Right renal pelvis (tissue), 4 donors: Measurements from ENCODE around the gene LHX2. TPM values are rescaled to one million over a fixed set of nuclear protein-coding genes. Genes with fewer than 3 reads are reported as not detected.

Experiments used
- DNase-seq, 4 donors: peaks; one replicate each; pipeline ENCODE4 v3.0.0-alpha.2; 2013; ENCODE audit warnings: low read depth in 4 of 4, low spot score in 3 of 4, missing footprints in 1 of 4
- polyA plus RNA-seq, 4 donors: library from polyadenylated mRNA; unstranded; fragments of 120-200 nt; gene quantifications; one replicate each; pipeline ENCODE4 v1.2.1, GENCODE V29; 2013; ENCODE audit not compliant: insufficient read length in 4 of 4

LHX2 gene
- polyA plus RNA-seq, 4 donors: 0.28 to 0.49 (median 0.29) TPM; not detected in 1

GRCh38 chr9:124024107-124024506, 12.5 kb downstream of the LHX2 start:
- no peak for DNase-seq

GRCh38 chr9:124029617-124030016, 18.0 kb downstream of the LHX2 start:
- DNase-seq: no peak

GRCh38 chr9:124030969-124031451, 19.4 kb downstream of the LHX2 start:
- DNase-seq: no peak

GRCh38 chr9:124032247-124032646, 20.7 kb downstream of the LHX2 start:
- DNase-seq: no peak

GRCh38 chr9:124033348-124033747, 21.8 kb downstream of the LHX2 start:
- no peak for DNase-seq

- no peak for DNase-seq
Measured at GRCh38 chr9:124033967-124034366, 22.4 kb downstream of the LHX2 start.

GRCh38 chr9:124035001-124035650, 23.6 kb downstream of the LHX2 start:
- DNase-seq: no peak

- no peak for DNase-seq
Measured at GRCh38 chr9:124036578-124036977, 25.0 kb downstream of the LHX2 start.

- DNase-seq: no peak
Measured at GRCh38 chr9:124037790-124038189, 26.2 kb downstream of the LHX2 start.

GRCh38 chr9:124038239-124038638, 26.7 kb downstream of the LHX2 start:
- no peak for DNase-seq

GRCh38 chr9:124038790-124039633, 27.4 kb downstream of the LHX2 start:
- no peak for DNase-seq

- DNase-seq: no peak
Measured at GRCh38 chr9:124040186-124040931, 28.8 kb downstream of the LHX2 start.

- DNase-seq: no peak
Measured at GRCh38 chr9:124040935-124041816, 29.6 kb downstream of the LHX2 start.

GRCh38 chr9:124041817-124042116, 30.2 kb downstream of the LHX2 start:
- no peak for DNase-seq

- DNase-seq: no peak
Measured at GRCh38 chr9:124042201-124042721, 30.7 kb downstream of the LHX2 start.

- no peak for DNase-seq
Measured at GRCh38 chr9:124044448-124044847, 32.9 kb downstream of the LHX2 start.

- DNase-seq: peak in 1 of 4 donors; percentile 43
Measured at GRCh38 chr9:124045076-124045829, 33.7 kb downstream of the LHX2 start.

- no peak for DNase-seq
Measured at GRCh38 chr9:124045830-124046177, 34.2 kb downstream of the LHX2 start.

GRCh38 chr9:124046189-124046588, 34.6 kb downstream of the LHX2 start:
- no peak for DNase-seq
